ENCODE measurements around the gene FBXO36. TPM values are rescaled to one million over a fixed set of nuclear protein-coding genes. Genes with fewer than 3 reads are reported as not detected.

The FBXO36 gene
- total RNA-seq, 1 experiment from 2014 or later = 3.0 TPM

GRCh38 chr2:230042195-230042594, 119.9 kb downstream of the FBXO36 start:
- WGBS (ENCODE audit: extremely low coverage, insufficient read length, low lambda C conversion rate) = no CpG with 5 or more reads among the region's 1 CpG
- no peak overlapping the region for H3T11ph ChIP-seq (ENCODE audit: low read length)
- H3K4me2 ChIP-seq (ENCODE audit: insufficient read depth, insufficient read length, low read length) = no peak overlapping the region
- H4K8ac ChIP-seq (replicated peaks; ENCODE audit: insufficient read length, low read depth, low read length) = no peak overlapping the region
- no peak overlapping the region for H2BK5ac ChIP-seq (ENCODE audit: insufficient read length, low read length)
- H2BK20ac ChIP-seq (ENCODE audit: low read depth, low read length, poor library complexity, severe bottlenecking) = no peak overlapping the region
- Mint-ChIP-seq H3K4me3 (no peak overlapping the region), H3K9me3 (no peaks in the 10 kb centered on the region), H3K27me3 (ENCODE audit: low read depth) (no peaks in the 10 kb centered on the region), H3K36me3 (ENCODE audit: insufficient read depth in 1 of 3, low read depth in 3 of 3) (peaks cover 0 to 4% (median 4%) of the 10 kb centered on the region in 3 experiments; a peak in 2 of 7 replicates), H3K4me1 (peaks cover 2 to 6% of the 10 kb centered on the region in 2 experiments; a peak in 3 of 4 replicates), H3K27ac (no peak overlapping the region)
- TF ChIP-seq CTCF (conservative IDR thresholded peaks at IDR 0.05) = no peak
- H3K79me2 ChIP-seq (ENCODE audit: insufficient read depth, low read length) = no peaks in the 10 kb centered on the region
- H3K23me2 ChIP-seq (ENCODE audit: insufficient read length, low read depth, low read length, poor library complexity, severe bottlenecking) = no peaks in the 10 kb centered on the region
- H3K9me3 ChIP-seq (ENCODE audit: control insufficient read depth, low read depth, low read length) = no peaks in the 10 kb centered on the region
- no peak overlapping the region for H3K4ac ChIP-seq (ENCODE audit: low read depth, low read length)
- no peak overlapping the region for H3K14ac ChIP-seq (ENCODE audit: insufficient read depth, low read length)
- H3K27ac ChIP-seq (ENCODE audit: insufficient read length, low read depth, low read length) = no peak overlapping the region
- H2BK12ac ChIP-seq (ENCODE audit: insufficient read length, low read depth, low read length) = no peak overlapping the region
- no peaks in the 10 kb centered on the region for H3K27me3 ChIP-seq (ENCODE audit: insufficient read depth, low read length)
- H2BK15ac ChIP-seq (ENCODE audit: low read depth, low read length) = no peak overlapping the region
- DNase-seq = no peak
- H3K56ac ChIP-seq (ENCODE audit: insufficient read length, low read depth, low read length) = no peak overlapping the region
- H4K5ac ChIP-seq (ENCODE audit: insufficient read length, low read depth, low read length) = no peak overlapping the region
- no peaks in the 10 kb centered on the region for H4K20me1 ChIP-seq (ENCODE audit: control insufficient read depth, insufficient read depth, insufficient read length)
- no peak overlapping the region for H2BK120ac ChIP-seq (ENCODE audit: low read depth, low read length, poor library complexity, severe bottlenecking)
- no peak overlapping the region for H4K91ac ChIP-seq (ENCODE audit: insufficient read length, low read depth, low read length)
- H3K18ac ChIP-seq (ENCODE audit: insufficient read length, low read depth, low read length) = no peak overlapping the region
- H3K9ac ChIP-seq (ENCODE audit: extremely low read depth, insufficient read length, low read length) = no peak overlapping the region
- no peak overlapping the region for H3K23ac ChIP-seq (ENCODE audit: insufficient read length, low read depth, low read length)
- no peak overlapping the region for H2AFZ ChIP-seq (ENCODE audit: low read length)
- H3K79me1 ChIP-seq (ENCODE audit: insufficient read depth, low read depth, low read length, poor library complexity, severe bottlenecking) = no peaks in the 10 kb centered on the region
- H3K4me1 ChIP-seq (ENCODE audit: insufficient read depth, low read length) = no peaks in the 10 kb centered on the region
- no peak overlapping the region for H2AK5ac ChIP-seq (ENCODE audit: insufficient read length, low read length)

Data from H9 (cell line).